K562 (cell line): ENCODE measurements around the gene NSUN2. TPM values are rescaled to one million over a fixed set of nuclear protein-coding genes. Genes with fewer than 3 reads are reported as not detected.

Source experiments
- ATAC-seq: fragments of 200-7000 bp; cut with Tn5 transposase; 3 replicates; pipeline ENCODE4 v1.9.1; 2020; ENCODE audit warnings: moderate library complexity
- BruUV-seq: library from RNA; stranded (reverse); fragments of 400-500 nt; replicated peaks from 2 replicates; lab custom pipeline; 2021; lab: Mats Ljungman, UMichigan
- CTCF ChIA-PET: fragments of 300-600 bp; formaldehyde crosslinking; extraction: SDS; loops from one replicate; lab custom pipeline; 2021; ENCODE audit warnings: low intra/inter-chr PET ratio; lab: Yijun Ruan, JAX
- POLR2A ChIA-PET: fragments of 300-600, 350-650 bp; sonication (Branson Sonifier 250); formaldehyde crosslinking; extraction: SDS; loops from one replicate; lab custom pipeline; 2021; ENCODE audit warnings: antibody characterized with exemption, inconsistent platforms; lab: Yijun Ruan, JAX
- DNase-seq, 4 experiments: peaks; one replicate each; pipeline versions ENCODE4 v3.0.0 to v3.0.0-alpha.2; 2011 to 2018; ENCODE audit warnings: low spot score in 3 of 4, mixed read lengths in 3 of 4; ENCODE audit errors: extremely low read depth in 1 of 4
- FAIRE-seq: peaks from 2 replicates; lab custom pipeline; 2011; peaks lifted over from hg19 to GRCh38; lab: Jason Lieb, UNC
- H2AFZ ChIP-seq: 2 replicates; pipeline ENCODE4 v1.6.0; 2011; ENCODE audit warnings: low read depth, low read length, control low read depth, inconsistent platforms
- H3K27ac ChIP-seq: fragments of 200-600 bp; 3 replicates; pipeline ENCODE4 v1.8.0; 2011; ENCODE audit warnings: low read depth, mild to moderate bottlenecking, control low read depth, inconsistent platforms, low read length, moderate library complexity, mixed read lengths; ENCODE audit errors: extremely low read depth
- H3K27me3 ChIP-seq, 2 experiments: fragments of 300-600 bp in 1 of 2; 2 replicates in 1 of 2; 3 replicates in 1 of 2; pipeline versions ENCODE4 v1.6.0 to v1.8.0; 2011; ENCODE audit warnings: inconsistent platforms in 2 of 2, low read length in 2 of 2, mild to moderate bottlenecking in 1 of 2, mixed read lengths in 1 of 2, moderate library complexity in 1 of 2; ENCODE audit not compliant: control insufficient read depth in 2 of 2, insufficient read depth in 2 of 2
- H3K36me3 ChIP-seq: fragments of 300-600 bp; 3 replicates; pipeline ENCODE4 v1.8.0; 2011; ENCODE audit warnings: mild to moderate bottlenecking, low read length, inconsistent platforms; ENCODE audit not compliant: control insufficient read depth, insufficient read depth
- H3K4me1 ChIP-seq, 2 experiments: fragments of 200-600 bp in 1 of 2; replicated peaks in 1 of 2; 2 replicates in 1 of 2; 3 replicates in 1 of 2; pipeline versions ENCODE4 v1.5.1 to v1.8.0; 2011; ENCODE audit warnings: inconsistent platforms in 2 of 2, low read length in 2 of 2, mild to moderate bottlenecking in 1 of 2, mixed read lengths in 1 of 2, moderate library complexity in 1 of 2; ENCODE audit not compliant: control insufficient read depth in 2 of 2, insufficient read depth in 2 of 2
- H3K4me2 ChIP-seq: 2 replicates; pipeline ENCODE4 v1.6.1; 2011; ENCODE audit warnings: low read length, control low read depth, inconsistent platforms, mixed read lengths; ENCODE audit not compliant: insufficient read depth
- H3K4me3 ChIP-seq: fragments of 200-600 bp; sonication (generic), shearing (Covaris generic); 2 replicates; pipeline ENCODE4 v1.5.1; 2016; ENCODE audit warnings: control low read depth, inconsistent platforms
- H3K79me2 ChIP-seq: fragments of 200-600 bp; 3 replicates; pipeline ENCODE4 v1.8.0; 2011; ENCODE audit warnings: low read length, inconsistent platforms; ENCODE audit not compliant: control insufficient read depth, insufficient read depth
- H3K9ac ChIP-seq, 2 experiments: 2 replicates each; pipeline versions ENCODE4 v1.6.0 to v1.6.1; 2011; ENCODE audit warnings: low read depth in 2 of 2, low read length in 2 of 2, control low read depth in 1 of 2, inconsistent platforms in 1 of 2, mild to moderate bottlenecking in 1 of 2, mixed read lengths in 1 of 2; ENCODE audit not compliant: insufficient read depth in 1 of 2
- H3K9me1 ChIP-seq: one replicate; pipeline ENCODE4 v1.6.0; 2011; ENCODE audit warnings: inconsistent platforms, mild to moderate bottlenecking, low read length, moderate library complexity; ENCODE audit not compliant: control insufficient read depth, insufficient read depth
- H3K9me3 ChIP-seq: replicated peaks from 2 replicates; pipeline ENCODE4 v1.5.1; 2011; ENCODE audit warnings: low read depth, low read length, inconsistent platforms; ENCODE audit not compliant: control insufficient read depth, insufficient read depth
- H4K20me1 ChIP-seq: replicated peaks from 2 replicates; pipeline ENCODE4 v1.6.1; 2011; ENCODE audit warnings: low read length, inconsistent platforms, mixed read lengths; ENCODE audit not compliant: control insufficient read depth, insufficient read depth
- CREM ChIP-seq: IDR thresholded peaks from 2 replicates; pipeline ENCODE4 v1.6.1; 2014; ENCODE audit warnings: antibody characterized with exemption, low read depth
- GABPB2 ChIP-seq: fragments of 250-450 bp; sonication (Bioruptor Pico); conservative IDR thresholded peaks from 2 replicates; pipeline ENCODE4 v1.5.1; 2021; ENCODE audit warnings: mild to moderate bottlenecking
- GATA2 ChIP-seq: sonication (generic); formaldehyde crosslinking; IDR thresholded peaks from 2 replicates; pipeline ENCODE4 v1.4.0; 2020; ENCODE audit warnings: mild to moderate bottlenecking, missing genetic modification reagents
- GTF2E2 ChIP-seq: fragments of 200-800 bp; sonication (Bioruptor generic); IDR thresholded peaks from 2 replicates; pipeline ENCODE4 v1.6.1; 2016; ENCODE audit warnings: missing genetic modification characterization, missing compliant biosample characterization
- HINFP ChIP-seq: fragments of 450-650 bp; conservative IDR thresholded peaks from 2 replicates; pipeline ENCODE4 v1.6.1; 2016; ENCODE audit warnings: missing genetic modification characterization, low read depth, mild to moderate bottlenecking, control low read depth, missing compliant biosample characterization
- KAT2B ChIP-seq: IDR thresholded peaks from one replicate; pipeline ENCODE4 v1.6.1; 2012; ENCODE audit warnings: low read depth, mild to moderate bottlenecking, control low read depth, inconsistent platforms, low read length, moderate library complexity
- KAT7 ChIP-seq: sonication (generic); formaldehyde crosslinking; IDR thresholded peaks from 2 replicates; pipeline ENCODE4 v1.8.0; 2022; ENCODE audit warnings: missing genetic modification reagents, mild to moderate bottlenecking, borderline replicate concordance
- NR2F6 ChIP-seq: fragments of 450-650 bp; formaldehyde crosslinking; IDR thresholded peaks from 2 replicates; pipeline ENCODE4 v1.4.0; 2020; ENCODE audit warnings: mild to moderate bottlenecking
- SIX5 ChIP-seq, 2 experiments: IDR thresholded peaks; 2 replicates each; pipeline ENCODE4 v1.6.1; 2011; ENCODE audit warnings: low read length in 2 of 2, borderline replicate concordance in 1 of 2, low read depth in 1 of 2, mild to moderate bottlenecking in 1 of 2, moderate library complexity in 1 of 2; ENCODE audit not compliant: insufficient read depth in 1 of 2
- XRCC3 ChIP-seq: fragments of 450-650 bp; IDR thresholded peaks from 2 replicates; pipeline ENCODE4 v1.6.1; 2017; ENCODE audit warnings: mild to moderate bottlenecking, moderate library complexity
- ZKSCAN1 ChIP-seq: fragments of 150-350 bp; IDR thresholded peaks from 2 replicates; pipeline ENCODE4 v1.6.1; 2016; ENCODE audit warnings: low read depth, low read length
- ZNF280B ChIP-seq: fragments of 250-450 bp; sonication (Bioruptor Pico); IDR thresholded peaks from 2 replicates; pipeline ENCODE4 v1.5.1; 2021; ENCODE audit warnings: mild to moderate bottlenecking
- ZNF41 ChIP-seq: fragments of 250-450 bp; sonication (Bioruptor Pico); conservative IDR thresholded peaks from 2 replicates; pipeline ENCODE4 v1.4.0; 2020; ENCODE audit warnings: mild to moderate bottlenecking
- ZNF444 ChIP-seq: fragments of 250-450 bp; sonication (Bioruptor Pico); IDR thresholded peaks from 2 replicates; pipeline ENCODE4 v1.4.0; 2020; ENCODE audit warnings: mild to moderate bottlenecking, moderate library complexity
- ZNF830 ChIP-seq: fragments of 250-450 bp; sonication (Bioruptor Pico); IDR thresholded peaks from 2 replicates; pipeline ENCODE4 v1.5.0; 2021; ENCODE audit warnings: mild to moderate bottlenecking
- WGBS: fragments of 100-300 bp; shearing (Covaris generic); methylation state at CpG from one replicate; pipeline ENCODE4 v1.1.6; 2016; ENCODE audit warnings: low coverage, mixed read lengths; ENCODE audit not compliant: insufficient coverage; ENCODE audit errors: missing lambda C conversion rate; 5-methylcytosine and 5-hydroxymethylcytosine counted together
- in situ Hi-C: fragments of 300-500 bp; cut with MboI; formaldehyde crosslinking; loops from 4 replicates; pipeline ENCODE4 v1.15.0; 2018; ENCODE audit warnings: inconsistent platforms, mixed read lengths
- intact Hi-C: fragments of 100-400 bp; cut with micrococcal nuclease; formaldehyde crosslinking; loops from 2 replicates; pipeline ENCODE4 v1.14.2; 2022
- polyA plus RNA-seq, 8 experiments: library from polyadenylated mRNA; depleted of rRNA in 4 of 8; stranded (reverse) in 5 of 8; unstranded in 3 of 8; fragments of >200 nt; fragmentation: Nextera tagmentation in 2 of 8; fragmentation: Illumina TruSeq in 1 of 8; extraction: Ambion mirVana in 2 of 8; extraction: Trizol in 1 of 8; gene quantifications; 2 replicates each; pipeline versions ENCODE4 v1.2.1 to v1.2.3, GENCODE V29; 2011 to 2014; ENCODE audit warnings: inconsistent platforms in 1 of 8, missing spikeins in 1 of 8
- total RNA-seq, 7 experiments: library from RNA; depleted of rRNA in 6 of 7; stranded (reverse); fragments of >200 nt in 6 of 7; fragmentation: Illumina TruSeq in 2 of 7; extraction: Trizol in 2 of 7; gene quantifications; 2 replicates each; pipeline versions ENCODE4 v1.2.1 to v1.2.3, GENCODE V29; 2011 to 2021; ENCODE audit warnings: low replicate concordance in 1 of 7
- TF ChIP-seq, protein P1 (sequence below): fragments of 450-650 bp; IDR thresholded peaks from 2 replicates; pipeline ENCODE4 v1.6.1; 2018; ENCODE audit warnings: mild to moderate bottlenecking, low read depth; ENCODE audit not compliant: partially characterized antibody

NSUN2 gene
- total and polyA plus RNA-seq, 9 of the 15 experiments (the other 6 are each of a cell fraction or from before 2014, with no cell fraction given) = 9.2 to 167 (median 127) TPM

GRCh38 chr5:6680922-6681321 lies 48.1 kb upstream of the NSUN2 start:
- no peaks in the 10 kb centered on the region for H3K79me2 ChIP-seq
- H3K27ac ChIP-seq = no peak overlapping the region
- POLR2A ChIA-PET = interaction anchor here (0.5 to 1.1 kb wide), 5 partner anchors 11 to 292 kb away, joined by 3 to 7 read pairs (median 3); no protein-coding TSS in a partner anchor
- no peak overlapping the region for H3K9ac ChIP-seq
- in situ Hi-C loops = no loop called here
- H2AFZ ChIP-seq = no peak overlapping the region
- FAIRE-seq = no peak
- DNase-seq = no peak
- CTCF ChIA-PET = no interaction called here
- no peaks in the 10 kb centered on the region; a peak in 2 of 5 replicates for H3K4me1 ChIP-seq
- no peaks in the 10 kb centered on the region for H3K9me1 ChIP-seq
- H3K27me3 ChIP-seq = peaks cover 16 to 27% of the 10 kb centered on the region in 2 experiments; a peak in 4 of 5 replicates
- no peaks in the 10 kb centered on the region for H4K20me1 ChIP-seq
- TF ChIP-seq ZNF280B (CRISPR knock-in tag) = no peak
- no peak for TF ChIP-seq KAT2B
- TF ChIP-seq ZKSCAN1 = no peak
- TF ChIP-seq, protein P1, sequence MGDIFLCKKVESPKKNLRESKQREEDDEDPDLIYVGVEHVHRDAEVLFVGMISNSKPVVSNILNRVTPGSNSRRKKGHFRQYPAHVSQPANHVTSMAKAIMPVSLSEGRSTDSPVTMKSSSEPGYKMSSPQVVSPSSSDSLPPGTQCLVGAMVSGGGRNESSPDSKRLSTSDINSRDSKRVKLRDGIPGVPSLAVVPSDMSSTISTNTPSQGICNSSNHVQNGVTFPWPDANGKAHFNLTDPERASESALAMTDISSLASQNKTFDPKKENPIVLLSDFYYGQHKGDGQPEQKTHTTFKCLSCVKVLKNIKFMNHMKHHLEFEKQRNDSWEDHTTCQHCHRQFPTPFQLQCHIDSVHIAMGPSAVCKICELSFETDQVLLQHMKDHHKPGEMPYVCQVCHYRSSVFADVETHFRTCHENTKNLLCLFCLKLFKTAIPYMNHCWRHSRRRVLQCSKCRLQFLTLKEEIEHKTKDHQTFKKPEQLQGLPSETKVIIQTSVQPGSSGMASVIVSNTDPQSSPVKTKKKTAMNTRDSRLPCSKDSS = no peak
- no peak for TF ChIP-seq ZNF41
- no peak for TF ChIP-seq GTF2E2 (tag)
- TF ChIP-seq GABPB2 = no peak
- TF ChIP-seq GATA2 (CRISPR knock-in tag) = no peak
- no peak for TF ChIP-seq HINFP (tag)
- no peak for TF ChIP-seq ZNF830 (CRISPR knock-in tag)
- no peak for TF ChIP-seq KAT7 (CRISPR knock-in tag)
- TF ChIP-seq XRCC3 = no peak
- no peak for TF ChIP-seq NR2F6 (CRISPR knock-in tag)
- TF ChIP-seq SIX5 (IDR thresholded peaks at IDR 0.05; ENCODE audit: borderline replicate concordance in 1 of 2, insufficient read depth in 1 of 2, low read depth in 1 of 2, low read length in 2 of 2) = no peak
- TF ChIP-seq CREM = no peak
- no peak for TF ChIP-seq ZNF444 (CRISPR knock-in tag)
- no peaks in the 10 kb centered on the region for H3K36me3 ChIP-seq
- peaks cover 2% of the 10 kb centered on the region; the same call in 1 of the 2 replicates for H3K9me3 ChIP-seq
- BruUV-seq = no TSS peak
- ATAC-seq = no peak
- no peak overlapping the region for H3K4me3 ChIP-seq
- WGBS = 4% methylated on average over 6 of the region's 6 CpGs
- H3K4me2 ChIP-seq = no peak overlapping the region
- intact Hi-C loops = no loop called here
